Stimulated activated naive B cell treated with anti-CD40 and anti-IgM and Interleukin-4, amounts not matched to agents 10 μg/mL and 1 μg/mL and 100 μg/mL, for 72 hours (primary cell): Measurements from ENCODE around the gene CHST11.

ENCODE experiments used
- ATAC-seq, 2 donors: fragments of 150-1000 bp; cut with Tn5 transposase; replicated peaks; 2 replicates each; pipeline ENCODE4 v1.10.0; 2021; ENCODE audit warnings: moderate library complexity in 1 of 2
- DNase-seq: peaks from one replicate; pipeline ENCODE4 v3.0.0; 2021
- H3K27ac Mint-ChIP-seq: one replicate; pipeline ENCODE4 v1.8.0; 2022; ENCODE audit warnings: mild to moderate bottlenecking, mixed read lengths
- H3K27me3 Mint-ChIP-seq, 2 donors: one replicate each; pipeline ENCODE4 v1.8.0; 2022; ENCODE audit warnings: mixed read lengths in 2 of 2
- H3K36me3 Mint-ChIP-seq, 2 donors: one replicate each; pipeline ENCODE4 v1.8.0; 2022; ENCODE audit warnings: mixed read lengths in 2 of 2, mild to moderate bottlenecking in 1 of 2
- H3K4me1 Mint-ChIP-seq, 2 donors: one replicate each; pipeline ENCODE4 v1.8.0; 2022; ENCODE audit warnings: mixed read lengths in 2 of 2, mild to moderate bottlenecking in 1 of 2
- H3K4me3 Mint-ChIP-seq, 2 donors: one replicate each; pipeline ENCODE4 v1.8.0; 2022; ENCODE audit warnings: mild to moderate bottlenecking in 2 of 2, mixed read lengths in 2 of 2, moderate library complexity in 1 of 2
- H3K9me3 Mint-ChIP-seq, 2 donors: one replicate each; pipeline ENCODE4 v1.8.0; 2022; ENCODE audit warnings: mixed read lengths in 2 of 2, mild to moderate bottlenecking in 1 of 2

CHST11 gene

DNA sequence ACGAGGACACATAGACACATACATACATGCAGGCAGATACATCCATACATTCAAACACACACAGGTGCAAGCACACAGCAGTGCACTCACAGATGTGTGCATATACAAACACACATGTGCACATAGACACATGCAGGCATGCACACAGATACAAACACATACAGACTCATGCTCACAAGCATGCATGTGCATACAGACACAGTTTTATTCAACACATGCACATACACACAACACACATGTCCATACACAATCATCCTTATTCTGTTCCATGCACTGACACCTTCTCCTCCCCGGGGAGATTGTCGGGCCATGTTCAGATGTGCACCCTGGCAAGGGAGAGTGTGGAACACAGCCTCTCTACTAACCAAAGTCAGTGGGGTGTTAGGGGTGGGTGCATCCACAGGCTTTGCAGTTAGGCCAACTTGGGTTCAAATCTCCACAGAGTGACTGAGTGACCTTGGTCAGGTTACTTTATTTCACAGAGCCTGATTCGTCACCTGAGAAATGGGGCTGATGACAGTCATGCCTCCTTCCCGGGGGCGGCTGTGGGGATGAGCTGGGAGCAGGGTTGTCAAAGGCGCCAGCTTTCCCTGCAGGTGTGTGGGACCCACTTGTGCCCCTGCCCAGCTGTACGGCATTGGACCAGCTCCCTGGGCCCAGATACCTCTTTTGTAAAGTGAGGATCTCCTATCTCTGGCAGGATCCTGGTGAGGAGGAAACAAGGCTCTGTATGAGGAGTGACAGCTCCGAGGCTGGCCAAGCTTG, 251.2 kb downstream of the CHST11 start:
- ATAC-seq (no peak), DNase-seq (no peak)
- Mint-ChIP-seq H3K27me3 (no peaks in the 10 kb centered on the region), H3K4me1 (peaks cover 30 to 67% of the 10 kb centered on the region in 2 donors), H3K9me3 (no peaks in the 10 kb centered on the region), H3K4me3 (no peak overlapping the region), H3K36me3 (peaks cover 37 to 53% of the 10 kb centered on the region in 2 donors), H3K27ac (no peak overlapping the region)

DNA sequence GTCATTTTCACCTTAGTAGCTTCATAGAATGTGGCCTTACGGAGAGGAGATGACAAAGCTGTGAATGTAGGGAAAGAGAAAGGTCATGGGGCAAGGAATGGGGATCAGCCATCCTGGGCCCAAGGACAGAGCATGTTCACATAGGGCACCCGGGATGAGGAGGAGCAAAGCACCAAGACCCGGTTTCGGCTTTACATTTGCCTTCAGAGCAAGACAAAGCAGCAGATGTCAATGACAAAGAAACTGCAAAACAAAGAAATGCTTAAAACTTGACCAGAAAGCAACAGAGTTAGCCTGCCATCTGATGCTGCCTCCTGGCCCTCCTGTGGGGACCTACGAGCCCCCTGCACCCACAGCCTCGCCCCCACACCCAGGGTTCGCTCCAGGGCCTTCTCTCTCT, 252.1 kb downstream of the CHST11 start:
- peaks cover 31 to 53% of the 10 kb centered on the region in 2 donors for H3K36me3 Mint-ChIP-seq
- H3K4me1 Mint-ChIP-seq: peaks cover 25 to 67% of the 10 kb centered on the region in 2 donors
- ATAC-seq (no peak), DNase-seq (no peak)
- H3K4me3 Mint-ChIP-seq: no peak overlapping the region
- H3K9me3 Mint-ChIP-seq: no peaks in the 10 kb centered on the region
- H3K27me3 Mint-ChIP-seq: no peaks in the 10 kb centered on the region
- H3K27ac Mint-ChIP-seq: peak overlapping the region; percentile 59

DNA sequence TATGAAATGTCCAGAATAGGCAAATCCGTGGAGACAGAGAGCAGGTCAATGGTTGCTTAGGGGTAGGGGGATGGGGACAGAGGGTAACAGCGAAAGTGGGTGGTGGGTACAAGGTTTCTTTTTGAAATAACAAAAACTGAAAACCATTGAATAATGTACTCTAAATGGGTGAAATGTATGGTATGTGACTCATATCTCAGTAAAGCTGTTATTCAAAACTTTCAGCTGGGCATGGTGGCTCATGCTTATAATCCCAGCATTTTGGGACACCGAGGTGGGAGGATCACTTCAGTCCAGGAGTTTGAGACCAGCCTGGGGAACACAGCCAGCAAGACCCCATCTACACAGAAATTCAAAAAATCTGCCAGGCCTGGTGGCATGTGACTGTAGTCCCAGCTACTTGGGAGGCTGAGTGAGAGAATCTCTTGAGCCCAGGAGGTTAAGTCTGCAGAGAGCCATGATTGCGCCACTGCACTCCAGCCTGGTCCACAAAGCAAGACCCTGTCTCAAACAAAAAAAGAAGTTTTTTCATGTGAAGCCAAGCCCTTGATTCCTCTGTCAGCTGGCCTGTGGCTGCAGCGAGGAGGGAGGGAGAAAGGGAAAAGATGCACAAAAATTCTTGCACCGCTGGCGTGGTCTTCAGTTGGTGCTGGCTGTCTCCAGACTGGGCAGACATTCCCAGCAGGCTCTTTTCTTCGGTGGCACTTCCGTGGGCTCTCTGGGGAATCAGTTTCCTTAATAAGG, 253.1 kb downstream of the CHST11 start:
- Mint-ChIP-seq H3K36me3 (peaks cover 34 to 59% of the 10 kb centered on the region in 2 donors), H3K9me3 (no peaks in the 10 kb centered on the region), H3K27ac (no peak overlapping the region), H3K27me3 (no peaks in the 10 kb centered on the region), H3K4me3 (no peak overlapping the region), H3K4me1 (peaks cover 31 to 74% of the 10 kb centered on the region in 2 donors)
- ATAC-seq (no peak), DNase-seq (no peak)

DNA sequence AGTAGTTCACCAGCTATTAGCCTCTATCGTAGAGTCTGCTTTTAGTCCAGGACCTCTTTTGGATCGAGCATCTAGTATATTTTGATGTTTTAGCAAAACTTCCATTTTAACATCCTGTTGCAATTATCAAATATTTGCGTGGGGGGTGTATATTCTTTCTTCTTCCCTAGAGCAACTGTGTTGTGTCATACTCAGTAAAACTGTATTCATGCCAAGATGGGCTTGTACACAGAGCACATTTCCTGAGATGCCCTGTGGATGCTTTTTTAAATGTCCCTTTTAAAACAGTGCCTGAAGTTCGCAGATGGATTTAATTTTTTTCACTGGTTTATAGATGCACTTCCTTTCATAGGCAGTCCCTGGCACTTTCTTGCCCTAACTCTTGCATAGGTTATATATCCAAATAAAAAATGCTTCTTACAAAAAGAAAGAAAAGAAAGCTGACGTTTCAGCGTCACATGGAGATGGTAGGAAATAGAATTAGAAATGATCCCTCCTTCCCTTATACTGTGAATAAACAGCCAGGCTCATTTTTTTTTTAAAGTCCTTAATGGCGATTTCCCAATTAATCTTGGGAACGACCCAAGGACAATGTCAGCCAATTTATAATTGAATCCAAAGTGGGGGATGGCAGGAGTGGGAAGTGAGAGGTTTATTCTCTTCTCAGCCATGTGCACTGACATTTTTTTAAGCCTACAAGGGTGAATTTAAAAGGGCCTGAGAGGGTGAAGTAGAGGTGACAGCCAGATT, 254.4 kb downstream of the CHST11 start:
- DNase-seq (no peak), ATAC-seq (no peak)
- Mint-ChIP-seq H3K4me1 (peaks cover 35 to 82% of the 10 kb centered on the region in 2 donors), H3K36me3 (peaks cover 31 to 59% of the 10 kb centered on the region in 2 donors), H3K4me3 (no peak overlapping the region), H3K27ac (peak overlapping the region; percentile 71), H3K27me3 (no peaks in the 10 kb centered on the region), H3K9me3 (no peaks in the 10 kb centered on the region)

DNA sequence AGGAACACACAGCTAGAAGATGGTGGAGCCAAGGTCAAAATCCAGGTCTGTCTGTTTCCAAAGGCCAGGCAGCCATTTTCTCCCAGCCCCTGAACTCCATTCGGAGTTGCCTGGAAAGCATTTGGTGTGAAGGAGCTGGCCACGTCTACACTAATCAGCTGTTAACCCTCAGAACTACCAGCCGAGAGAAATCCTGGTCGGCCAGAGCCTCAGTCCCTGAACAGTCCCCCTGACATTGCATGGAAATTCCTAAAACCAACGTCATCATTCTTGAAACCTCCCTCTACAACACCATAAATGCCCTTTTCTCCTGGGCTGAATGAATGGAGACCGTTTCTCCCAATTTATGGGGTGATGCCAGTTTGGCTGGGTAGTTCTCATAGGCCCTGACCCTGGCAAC, 255.7 kb downstream of the CHST11 start:
- Mint-ChIP-seq H3K27ac (no peak overlapping the region), H3K4me1 (peaks cover 32 to 73% of the 10 kb centered on the region in 2 donors), H3K4me3 (no peak overlapping the region), H3K9me3 (no peaks in the 10 kb centered on the region), H3K27me3 (no peaks in the 10 kb centered on the region), H3K36me3 (peaks cover 31 to 51% of the 10 kb centered on the region in 2 donors)
- ATAC-seq (no peak), DNase-seq (no peak)

DNA sequence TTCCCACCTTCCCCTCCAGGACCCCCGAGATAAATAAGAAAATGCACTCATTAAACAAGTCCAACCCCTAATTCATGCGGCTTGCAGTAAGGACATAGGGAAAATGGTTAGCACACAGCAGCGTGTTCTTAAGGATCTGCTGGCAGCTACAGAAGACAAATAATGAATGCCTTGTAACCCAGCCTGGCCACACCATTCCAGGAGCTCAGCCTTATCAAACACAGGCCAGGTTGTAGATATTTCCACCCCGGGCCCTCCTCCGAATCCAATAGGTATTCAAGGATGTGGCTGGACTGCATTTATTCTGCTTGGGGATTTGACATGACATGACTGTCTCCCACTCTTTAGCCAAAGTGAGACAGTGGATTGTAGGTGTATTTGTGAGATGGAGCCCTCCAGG, 256.2 kb downstream of the CHST11 start:
- Mint-ChIP-seq H3K27ac (no peak overlapping the region), H3K9me3 (no peaks in the 10 kb centered on the region), H3K4me1 (peaks cover 28 to 68% of the 10 kb centered on the region in 2 donors), H3K4me3 (no peak overlapping the region), H3K36me3 (peaks cover 26 to 46% of the 10 kb centered on the region in 2 donors), H3K27me3 (no peaks in the 10 kb centered on the region)
- no peak for DNase-seq
- no peak for ATAC-seq

DNA sequence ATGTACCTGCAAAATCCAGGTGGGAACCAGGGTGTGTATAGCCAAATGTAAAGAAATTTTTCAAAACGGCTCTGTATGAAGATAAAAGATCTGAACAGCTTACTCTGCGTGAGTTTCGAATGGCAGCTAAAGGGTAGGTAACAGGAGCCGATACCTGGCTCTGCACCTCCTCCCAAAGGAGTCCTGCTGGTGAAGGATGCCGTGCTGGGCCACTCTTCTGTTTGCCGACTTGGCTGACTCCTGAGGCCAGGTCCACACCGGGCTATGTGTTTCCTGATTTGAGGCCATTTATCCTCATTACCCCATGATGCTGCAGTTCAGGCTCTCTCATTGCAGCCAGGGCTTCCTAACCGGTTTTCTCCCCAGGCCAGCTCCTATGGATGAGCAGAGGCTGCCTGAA, 256.7 kb downstream of the CHST11 start:
- H3K27ac Mint-ChIP-seq: peak overlapping the region; percentile 77
- no peak overlapping the region for H3K4me3 Mint-ChIP-seq
- ATAC-seq (no peak), DNase-seq (no peak)
- no peaks in the 10 kb centered on the region for H3K27me3 Mint-ChIP-seq
- H3K4me1 Mint-ChIP-seq: peaks cover 27 to 68% of the 10 kb centered on the region in 2 donors
- peaks cover 26 to 49% of the 10 kb centered on the region in 2 donors for H3K36me3 Mint-ChIP-seq
- no peaks in the 10 kb centered on the region for H3K9me3 Mint-ChIP-seq

DNA sequence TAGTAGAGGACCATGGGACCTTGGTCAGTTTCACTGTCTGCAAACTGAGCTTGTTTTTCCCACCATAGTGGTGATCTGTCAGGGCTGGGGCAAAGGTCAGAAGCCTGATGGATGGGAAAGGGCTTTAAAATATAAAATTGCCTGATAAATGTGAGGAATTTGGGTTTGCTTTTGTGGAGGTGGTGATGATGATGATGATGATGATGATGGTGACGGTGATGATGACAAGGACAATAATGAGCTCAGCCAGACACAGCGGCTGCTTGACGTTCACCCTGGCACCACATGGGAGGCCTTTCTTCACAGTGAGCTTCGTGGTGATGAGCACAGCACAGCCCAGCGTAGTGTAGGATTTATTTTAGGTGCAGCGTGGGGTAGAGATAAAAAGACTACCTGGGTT, 257.6 kb downstream of the CHST11 start:
- peaks cover 23 to 68% of the 10 kb centered on the region in 2 donors for H3K4me1 Mint-ChIP-seq
- DNase-seq (no peak), ATAC-seq (no peak)
- H3K9me3 Mint-ChIP-seq: no peaks in the 10 kb centered on the region
- H3K4me3 Mint-ChIP-seq: peak overlapping the region in 1 of 2 donors; percentile 6
- H3K27me3 Mint-ChIP-seq: no peaks in the 10 kb centered on the region
- H3K36me3 Mint-ChIP-seq: peaks cover 20 to 44% of the 10 kb centered on the region in 2 donors
- H3K27ac Mint-ChIP-seq: peak overlapping the region; percentile 77

DNA sequence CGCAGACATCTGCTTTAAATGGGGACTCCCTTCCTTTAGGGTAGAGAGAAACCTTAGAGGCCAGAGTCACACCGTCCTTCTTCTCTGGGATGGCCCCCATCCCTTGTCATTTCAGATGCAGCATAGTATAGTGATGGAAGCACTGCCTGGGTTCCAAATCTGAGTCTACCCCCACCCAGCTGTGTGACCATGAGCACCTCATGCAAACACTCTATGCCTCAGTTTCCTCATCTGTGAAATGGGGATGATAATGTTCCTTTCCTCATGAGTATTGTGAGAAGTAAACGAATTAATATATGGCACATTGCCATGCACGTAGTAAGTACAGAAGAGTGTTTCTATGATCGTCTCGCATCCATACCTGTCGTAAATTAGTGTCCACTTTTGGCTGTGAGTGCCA, 259.4 kb downstream of the CHST11 start:
- peak overlapping the region; percentile 20 for H3K27ac Mint-ChIP-seq
- H3K27me3 Mint-ChIP-seq: no peaks in the 10 kb centered on the region
- peaks cover 18 to 35% of the 10 kb centered on the region in 2 donors for H3K36me3 Mint-ChIP-seq
- H3K4me3 Mint-ChIP-seq: no peak overlapping the region
- no peaks in the 10 kb centered on the region for H3K9me3 Mint-ChIP-seq
- no peak for ATAC-seq
- H3K4me1 Mint-ChIP-seq: peaks cover 32 to 68% of the 10 kb centered on the region in 2 donors
- DNase-seq: no peak

DNA sequence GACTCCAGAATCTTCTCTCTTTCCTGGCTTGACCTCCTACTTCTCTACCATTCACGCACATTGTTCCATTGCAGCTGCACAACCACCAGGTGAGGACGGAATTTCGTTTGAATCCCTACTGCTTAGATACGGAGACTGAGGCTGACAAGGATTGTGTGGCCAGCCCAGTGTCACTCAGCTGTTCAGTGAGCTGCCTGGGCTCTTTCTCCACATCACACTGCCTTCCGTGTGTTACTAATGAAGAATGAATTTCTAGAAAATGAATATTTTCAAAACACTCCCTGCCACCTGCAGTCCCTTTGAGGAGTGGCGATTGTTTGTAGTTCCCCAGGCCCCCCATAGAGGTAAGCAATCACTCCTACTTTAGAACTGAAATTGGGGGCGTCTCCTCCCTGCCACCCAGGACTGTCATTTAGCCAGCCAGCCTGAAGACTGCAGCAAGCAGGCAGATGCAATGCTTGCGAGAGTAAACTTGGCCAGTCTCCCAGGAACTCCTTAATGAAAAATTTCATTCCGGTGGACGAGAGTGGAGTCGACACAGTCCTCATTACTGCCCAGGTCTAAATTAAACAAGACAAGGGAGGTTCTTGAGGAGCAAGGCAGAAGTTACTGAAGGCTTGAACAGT, 261.7 kb downstream of the CHST11 start:
- Mint-ChIP-seq H3K4me1 (peaks cover 46 to 80% of the 10 kb centered on the region in 2 donors), H3K36me3 (peaks cover 20 to 34% of the 10 kb centered on the region in 2 donors), H3K4me3 (no peak overlapping the region), H3K27ac (peak overlapping the region; percentile 72), H3K9me3 (no peaks in the 10 kb centered on the region), H3K27me3 (no peaks in the 10 kb centered on the region)
- no peak for ATAC-seq
- DNase-seq: no peak

DNA sequence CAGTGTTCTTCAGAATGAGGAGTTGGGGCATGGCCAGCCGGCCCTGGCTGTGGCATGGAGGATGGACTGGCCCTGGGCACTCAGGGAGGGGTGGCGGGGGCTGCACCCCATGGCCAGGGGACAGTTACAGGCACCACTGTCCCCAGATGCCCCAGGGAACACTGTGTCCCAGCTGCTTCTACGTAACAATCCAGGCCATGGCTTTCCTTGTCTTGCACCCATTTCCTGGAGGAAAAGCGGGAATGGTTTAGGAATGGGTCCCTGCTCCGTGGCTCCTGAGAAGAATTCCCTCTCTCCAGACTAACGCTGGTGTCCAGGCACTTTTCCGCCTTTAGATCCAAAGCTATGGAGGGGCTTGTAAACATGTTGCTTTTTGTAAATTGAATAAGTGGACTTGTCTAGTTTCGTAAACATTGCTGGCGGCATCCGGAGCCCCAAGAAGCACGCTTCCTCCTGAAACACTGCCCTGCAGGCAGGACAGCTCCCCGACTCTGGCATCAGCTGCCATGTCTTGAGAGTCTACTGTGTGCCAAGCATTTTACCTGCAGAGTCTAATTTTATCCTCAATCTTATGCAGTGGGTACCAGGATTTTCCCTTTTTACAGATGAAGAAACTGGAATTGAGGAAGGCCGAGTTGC, 263.1 kb downstream of the CHST11 start:
- ATAC-seq (peak; percentile 30 to 48), DNase-seq (no peak)
- Mint-ChIP-seq H3K27me3 (no peaks in the 10 kb centered on the region), H3K4me1 (peaks cover 47 to 77% of the 10 kb centered on the region in 2 donors), H3K27ac (peak overlapping the region; percentile 93), H3K9me3 (no peaks in the 10 kb centered on the region), H3K4me3 (peak overlapping the region; percentile 78 to 81), H3K36me3 (peaks cover 16 to 27% of the 10 kb centered on the region in 2 donors)

DNA sequence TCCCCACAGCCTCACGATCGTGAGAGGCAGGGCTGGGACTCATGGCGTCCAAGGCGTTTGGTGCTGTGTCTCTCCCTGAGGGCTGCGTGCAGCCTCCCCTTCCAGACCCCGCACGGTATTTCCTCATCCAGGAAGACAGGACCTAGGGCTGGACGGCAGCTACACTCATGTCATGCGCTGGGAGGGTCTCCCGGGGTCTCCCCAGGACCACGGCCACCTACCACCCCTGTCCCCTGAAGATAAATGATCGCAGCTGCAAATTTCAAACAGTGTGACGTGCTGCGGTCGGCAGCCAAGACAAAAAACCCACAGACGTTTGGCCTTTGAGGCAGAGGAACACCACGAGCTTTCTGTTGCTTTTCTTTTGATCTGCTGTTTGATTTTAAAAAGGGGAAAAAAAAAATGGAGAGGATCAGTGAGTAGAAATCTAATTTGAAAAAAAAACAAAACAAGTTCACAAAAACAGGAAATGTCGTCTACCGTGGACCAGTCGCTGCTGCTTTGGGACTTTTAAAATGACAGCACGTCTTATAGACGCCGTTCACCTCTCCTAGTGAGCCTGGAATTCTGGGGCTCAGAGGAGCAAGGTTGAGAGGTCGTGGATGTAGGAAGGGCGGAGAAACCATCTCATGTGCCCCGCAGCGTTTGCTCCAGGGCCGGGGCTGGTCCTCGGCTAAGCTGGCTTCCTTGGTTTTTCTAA, 263.7 kb downstream of the CHST11 start:
- Mint-ChIP-seq H3K27me3 (no peaks in the 10 kb centered on the region), H3K4me1 (peaks cover 50 to 76% of the 10 kb centered on the region in 2 donors), H3K9me3 (no peaks in the 10 kb centered on the region), H3K27ac (peak overlapping the region; percentile 93), H3K36me3 (peaks cover 18 to 32% of the 10 kb centered on the region in 2 donors), H3K4me3 (peak overlapping the region; percentile 78 to 81)
- DNase-seq: peak; percentile 39
- ATAC-seq: peak; percentile 70 to 80

DNA sequence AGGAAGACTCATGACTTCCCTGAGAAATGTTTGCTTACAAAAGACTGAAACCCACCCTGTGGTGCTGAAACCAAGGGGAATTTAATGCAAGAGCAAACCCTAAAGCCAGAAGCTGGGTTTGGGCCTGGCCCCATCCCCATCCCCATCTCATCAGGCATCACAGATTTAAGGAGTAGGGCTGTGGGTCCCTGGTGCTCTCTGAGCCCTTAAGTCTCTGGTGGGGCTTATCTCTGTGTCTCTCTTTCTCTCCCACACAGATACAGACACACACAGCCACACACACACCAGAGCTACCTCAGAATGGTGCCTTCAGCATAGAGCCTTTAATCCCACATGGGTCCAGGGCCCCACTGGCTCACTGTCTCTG, 264.3 kb downstream of the CHST11 start:
- H3K9me3 Mint-ChIP-seq: no peaks in the 10 kb centered on the region
- ATAC-seq (no peak), DNase-seq (no peak)
- H3K4me1 Mint-ChIP-seq: peaks cover 51 to 76% of the 10 kb centered on the region in 2 donors
- H3K27me3 Mint-ChIP-seq: no peaks in the 10 kb centered on the region
- peak overlapping the region; percentile 93 for H3K27ac Mint-ChIP-seq
- peaks cover 23 to 37% of the 10 kb centered on the region in 2 donors for H3K36me3 Mint-ChIP-seq
- H3K4me3 Mint-ChIP-seq: peak overlapping the region; percentile 78 to 81
